GM21526 (cell line): ENCODE results near the gene RIMS4.

ENCODE experiments used
- ATAC-seq: cut with Tn5 transposase; IDR thresholded peaks from one replicate; pipeline ENCODE4 v1.9.1; 2021; ENCODE audit warnings: moderate library complexity; ENCODE audit not compliant: unreplicated experiment, low FRiP score

RIMS4 gene

DNA sequence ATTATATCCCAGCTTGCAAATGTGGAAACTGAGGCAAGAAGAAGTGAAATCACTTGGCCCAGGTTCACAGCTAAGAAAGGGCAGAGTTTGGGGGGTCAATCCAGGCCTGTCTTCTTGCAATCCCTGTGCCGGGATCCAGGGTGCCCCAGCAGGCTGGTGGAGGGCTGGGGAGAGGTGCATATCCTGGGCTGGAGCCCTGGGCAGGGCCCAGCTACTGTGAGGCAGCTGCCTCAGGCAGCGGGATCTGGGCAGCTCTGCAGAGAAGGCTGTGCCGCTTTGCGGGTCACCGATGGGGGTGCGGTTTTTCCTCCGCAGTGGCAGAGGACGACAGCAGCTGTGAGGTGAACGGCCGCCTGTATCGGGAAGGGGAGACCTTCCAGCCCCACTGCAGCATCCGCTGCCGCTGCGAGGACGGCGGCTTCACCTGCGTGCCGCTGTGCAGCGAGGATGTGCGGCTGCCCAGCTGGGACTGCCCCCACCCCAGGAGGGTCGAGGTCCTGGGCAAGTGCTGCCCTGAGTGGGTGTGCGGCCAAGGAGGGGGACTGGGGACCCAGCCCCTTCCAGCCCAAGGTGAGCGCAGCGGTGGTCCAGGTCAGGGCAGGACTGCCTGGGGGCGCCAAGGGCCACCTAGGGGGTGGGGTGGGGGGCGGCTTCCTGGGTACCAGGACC, 85.8 kb downstream of the RIMS4 start:
- ATAC-seq = no peak

DNA sequence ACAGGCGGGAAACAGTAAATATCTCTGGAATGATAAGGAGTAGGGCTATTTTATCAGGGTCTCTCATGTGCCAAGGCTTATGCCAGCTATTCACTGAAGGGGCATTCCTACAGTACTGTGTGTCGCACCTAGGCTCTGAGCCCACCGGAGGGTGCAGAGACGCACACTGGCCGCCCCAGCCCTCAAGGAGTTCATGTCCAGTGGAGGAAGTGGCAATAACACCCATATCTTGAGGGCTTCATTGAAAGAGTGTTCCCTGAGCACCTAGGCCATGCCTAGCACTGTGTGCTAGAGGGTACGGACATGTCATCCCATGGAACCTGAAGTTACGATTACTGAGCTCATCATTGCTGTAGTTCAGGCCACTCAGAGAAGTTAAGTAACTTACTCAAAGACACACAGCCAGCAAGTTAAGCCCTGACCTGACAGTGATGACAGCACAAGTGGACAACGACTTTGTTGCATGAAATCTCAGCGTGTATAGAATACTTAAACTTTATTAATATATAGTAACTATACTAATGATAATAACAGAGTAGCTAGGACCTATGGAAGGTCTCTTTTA, 86.5 kb downstream of the RIMS4 start:
- no peak for ATAC-seq

DNA sequence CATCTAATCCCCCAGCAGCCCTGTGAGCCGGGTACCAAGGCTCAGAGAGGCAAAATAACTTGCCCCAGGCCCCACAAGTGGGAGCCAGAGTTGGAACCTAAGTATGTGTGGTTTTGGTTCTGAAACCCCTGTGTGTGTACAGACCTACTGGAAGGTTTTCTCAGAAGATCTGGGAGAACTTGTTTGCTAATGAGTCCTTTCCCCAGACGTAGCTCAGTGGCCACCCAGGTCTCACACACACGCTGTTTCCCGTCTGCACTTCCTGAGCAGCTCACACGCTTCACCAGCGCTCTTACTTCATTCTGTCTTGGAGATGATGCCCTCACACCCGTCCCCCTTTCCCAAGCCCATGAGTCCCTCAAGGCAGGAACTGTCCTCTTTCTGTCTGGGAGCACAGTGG, 87.0 kb downstream of the RIMS4 start:
- no peak for ATAC-seq

DNA sequence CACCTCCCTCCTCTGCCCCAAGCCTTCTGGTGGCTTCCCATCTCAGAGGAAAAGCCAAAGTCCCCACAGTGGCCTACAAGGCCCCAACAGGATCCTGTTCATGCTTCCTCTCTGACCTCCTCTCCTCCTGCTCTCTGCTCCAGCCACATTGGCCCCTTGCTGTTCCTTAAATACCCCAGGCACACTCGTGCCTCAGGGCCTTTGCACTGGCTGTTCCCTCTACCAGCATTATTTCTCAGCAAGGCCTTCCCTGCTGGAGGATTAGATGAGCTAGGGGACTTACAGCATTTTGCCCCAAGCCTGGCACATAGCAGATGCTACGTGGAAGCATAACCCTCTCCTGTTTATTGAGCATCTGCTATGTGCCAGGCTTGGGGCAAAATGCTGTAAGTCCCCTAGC, 87.4 kb downstream of the RIMS4 start:
- no peak for ATAC-seq

DNA sequence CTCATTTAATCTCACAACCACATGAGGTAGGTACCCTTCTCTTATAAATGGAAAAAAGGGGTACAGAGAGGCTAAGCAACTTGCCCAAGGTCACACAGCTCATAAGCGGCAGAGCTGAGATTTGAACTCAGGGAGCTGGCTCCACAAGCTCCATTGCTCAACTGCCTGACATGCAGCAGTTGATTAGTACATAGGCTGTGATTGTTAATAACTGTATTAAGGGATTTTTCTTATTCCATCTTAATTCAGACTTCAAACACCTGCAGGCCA, 88.6 kb downstream of the RIMS4 start:
- no peak for ATAC-seq

DNA sequence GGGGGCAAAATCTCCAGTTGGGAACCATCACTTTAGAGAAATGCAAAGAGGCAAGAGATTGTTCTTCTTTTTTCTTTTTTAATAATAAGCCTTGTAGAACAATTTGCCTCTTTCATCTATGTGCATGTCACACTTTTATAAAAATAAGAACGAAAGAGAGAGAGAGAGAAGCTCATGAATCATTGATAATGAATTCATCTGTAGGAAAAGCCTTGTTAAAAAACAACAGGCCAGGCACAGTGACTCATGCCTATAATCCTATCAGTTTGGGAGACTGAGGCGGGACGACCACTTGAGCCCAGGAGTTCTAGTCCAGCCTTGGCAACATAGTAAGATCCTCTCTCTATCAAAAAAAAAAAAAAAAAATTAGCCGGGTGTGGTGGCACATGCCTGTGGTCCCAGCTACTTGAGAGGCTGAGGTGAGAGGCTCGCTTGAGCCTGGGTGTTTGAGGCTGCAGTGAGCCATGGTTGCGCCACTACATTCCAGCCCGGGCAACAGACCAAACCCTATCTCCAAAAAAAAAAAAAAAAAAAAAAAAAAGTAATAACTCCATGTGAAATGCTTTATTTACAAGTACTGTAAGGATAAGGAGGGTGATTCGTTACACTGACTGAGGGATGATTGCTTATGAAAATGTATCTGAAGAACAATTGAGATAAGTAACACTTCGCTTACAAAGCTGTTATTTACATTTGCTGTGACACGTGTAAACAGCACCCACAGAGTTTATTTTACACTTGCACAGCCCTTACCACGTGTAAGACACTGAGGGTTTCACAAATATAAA, 89.2 kb downstream of the RIMS4 start:
- ATAC-seq = no peak

DNA sequence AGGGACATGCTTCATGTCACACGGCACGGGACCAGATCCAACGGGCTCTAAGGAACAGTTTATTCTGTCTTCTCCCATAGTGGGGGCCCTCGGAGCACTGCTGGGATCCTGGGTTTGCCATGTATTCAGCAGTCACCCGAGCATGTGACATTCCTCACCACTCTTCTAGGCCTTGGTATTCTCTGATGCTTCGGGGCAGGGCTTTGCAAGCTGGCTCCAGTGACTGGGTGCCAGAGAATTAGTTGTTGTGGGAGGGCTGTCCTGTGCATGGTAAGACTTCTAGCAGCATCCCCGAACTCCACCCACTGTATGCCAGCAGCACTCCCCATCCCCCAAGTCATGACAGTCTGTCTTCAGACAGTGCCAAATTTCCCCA, 89.7 kb downstream of the RIMS4 start:
- no peak for ATAC-seq

DNA sequence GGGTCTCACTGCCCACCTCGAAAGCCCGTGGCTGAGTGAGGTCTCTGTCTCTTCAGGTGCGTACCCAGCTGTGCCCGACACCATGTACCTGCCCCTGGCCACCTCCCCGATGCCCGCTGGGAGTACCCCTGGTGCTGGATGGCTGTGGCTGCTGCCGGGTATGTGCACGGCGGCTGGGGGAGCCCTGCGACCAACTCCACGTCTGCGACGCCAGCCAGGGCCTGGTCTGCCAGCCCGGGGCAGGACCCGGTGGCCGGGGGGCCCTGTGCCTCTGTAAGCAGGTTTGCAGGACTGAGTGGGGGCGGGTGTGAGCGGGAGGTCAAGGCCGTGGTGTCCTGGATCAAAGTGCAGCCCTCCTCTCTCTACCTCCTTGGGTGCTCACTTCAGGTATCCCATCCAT, 90.5 kb downstream of the RIMS4 start:
- ATAC-seq = no peak

DNA sequence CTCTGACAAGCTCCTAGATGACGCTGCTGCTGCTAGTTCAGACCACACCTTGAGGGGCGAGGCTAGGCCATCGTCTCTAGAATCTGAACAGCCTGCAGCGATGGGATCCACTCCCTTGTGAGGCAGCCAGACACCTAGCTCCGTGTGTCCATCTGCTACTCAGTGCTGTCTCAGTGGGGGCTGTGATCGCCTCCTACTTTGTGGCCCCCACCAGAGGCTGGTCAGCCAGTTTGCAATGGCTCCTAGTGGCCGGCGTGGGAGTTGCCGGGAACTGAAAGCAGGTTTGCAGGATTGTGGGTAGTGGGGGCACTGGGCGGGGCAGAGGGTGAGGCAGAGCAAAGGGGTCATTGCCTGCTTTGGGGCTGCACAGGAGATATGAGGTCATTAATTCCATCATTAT, 92.4 kb downstream of the RIMS4 start:
- ATAC-seq = no peak

DNA sequence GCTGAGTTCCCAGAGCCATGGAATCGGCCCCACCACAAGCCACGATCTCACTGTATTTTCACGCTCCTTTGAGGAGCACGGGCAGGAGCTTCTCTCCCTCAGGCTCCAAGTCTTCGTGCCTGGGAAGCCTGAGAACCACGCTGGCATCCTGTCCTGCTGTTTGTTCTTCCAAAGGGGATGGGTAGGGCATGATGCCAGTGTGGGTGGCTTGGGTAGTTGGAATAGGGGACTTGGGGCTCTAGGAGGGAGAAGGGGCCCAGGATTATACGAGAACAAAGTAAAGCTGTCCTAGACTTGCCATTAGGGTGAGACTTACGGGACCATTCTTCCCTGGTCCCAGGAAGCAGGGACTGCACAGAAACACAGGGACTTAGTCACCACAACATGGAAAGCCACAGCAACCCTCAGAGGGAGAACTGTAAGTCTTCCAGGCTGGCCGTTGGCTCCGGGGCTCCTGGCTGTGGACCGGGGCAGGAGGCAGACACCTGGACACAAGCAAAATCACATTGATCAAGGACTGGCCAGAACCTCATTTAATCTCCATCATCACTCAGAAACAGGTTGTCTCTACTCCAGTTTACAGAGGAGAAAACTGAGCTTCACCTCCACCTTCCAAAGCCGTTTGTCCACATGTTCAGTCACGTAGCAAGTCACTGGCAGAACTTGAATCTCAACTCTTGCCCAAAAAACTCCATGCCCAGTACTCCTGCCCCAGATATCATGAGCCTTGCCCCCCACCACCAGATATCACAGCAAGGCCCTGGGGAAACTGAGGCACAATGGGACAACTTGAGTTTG, 93.8 kb downstream of the RIMS4 start:
- ATAC-seq = no peak

DNA sequence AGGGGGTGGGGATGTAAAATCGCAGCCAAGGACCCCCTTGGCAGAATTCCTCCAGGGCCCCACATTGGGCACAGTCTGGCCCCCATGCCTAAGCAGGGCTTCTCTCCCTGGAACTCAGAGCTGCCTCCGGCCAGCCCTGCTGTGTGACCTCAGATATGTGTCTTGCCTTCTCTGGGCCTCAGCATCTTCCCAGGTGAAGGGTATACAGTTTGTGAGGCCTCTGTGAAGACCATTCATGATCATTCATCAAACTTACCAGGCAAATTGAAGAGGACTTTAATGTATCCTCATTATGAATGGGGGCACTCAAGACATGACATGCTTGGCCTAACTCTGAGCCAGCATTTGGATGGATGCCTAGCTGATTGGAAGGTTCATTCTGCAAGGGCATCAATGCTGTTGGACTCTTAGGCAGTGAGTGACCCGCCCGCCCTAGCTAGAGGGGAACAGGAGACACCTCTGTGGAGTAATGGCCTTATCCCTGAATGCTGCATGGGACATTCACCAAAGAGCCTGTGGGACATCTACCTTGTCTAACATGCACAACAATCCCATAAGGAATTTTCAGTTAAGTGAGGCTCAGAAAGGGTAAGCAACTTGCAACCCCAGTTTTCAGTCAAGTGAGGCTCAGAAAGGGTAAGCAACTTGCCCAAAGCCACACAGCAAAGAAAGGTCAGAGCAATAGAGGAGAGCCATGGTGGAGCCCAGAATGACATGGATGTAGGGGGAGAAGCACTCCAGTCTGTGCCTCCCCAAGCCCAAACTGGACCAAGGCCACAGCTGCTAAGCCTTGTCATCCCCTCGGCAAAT, 94.6 kb downstream of the RIMS4 start:
- ATAC-seq = no peak

DNA sequence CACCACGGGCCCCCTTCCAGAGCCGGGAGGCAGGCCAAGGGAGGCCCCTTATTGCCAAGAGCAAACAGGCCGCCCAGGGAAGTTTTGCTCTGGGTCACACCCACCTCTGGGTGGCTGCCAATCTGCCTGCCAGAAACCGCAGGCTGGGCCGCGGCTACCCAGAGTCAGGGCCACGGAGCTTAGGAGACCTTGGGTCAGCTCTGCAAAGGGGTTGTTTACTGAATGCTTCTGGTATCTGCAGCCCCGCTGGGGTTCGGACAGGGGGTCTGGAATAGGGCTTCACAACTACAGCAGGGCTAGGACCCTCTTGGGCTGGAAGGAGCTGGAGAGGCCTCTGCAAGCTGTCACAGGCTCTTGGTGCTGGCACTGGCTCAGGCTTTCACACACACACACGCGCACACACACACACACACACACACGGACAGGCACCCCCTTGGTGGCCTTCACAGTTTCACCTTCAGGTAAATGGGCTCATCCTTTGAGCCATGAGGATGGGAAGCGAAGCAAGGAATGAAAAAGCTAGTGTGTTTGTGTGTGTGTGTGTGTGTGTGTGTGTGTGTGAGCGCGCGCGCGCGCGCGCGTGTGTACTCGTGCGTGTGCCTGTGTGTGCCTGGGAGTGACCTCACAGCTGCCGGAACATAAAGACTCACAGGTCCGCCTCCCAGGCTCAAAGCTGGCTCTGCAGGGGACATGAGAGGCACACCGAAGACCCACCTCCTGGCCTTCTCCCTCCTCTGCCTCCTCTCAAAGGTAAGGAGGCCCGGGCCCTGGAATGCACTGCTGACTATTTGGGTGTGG, 95.4 kb downstream of the RIMS4 start, which contains the start of gene CCN5:
Gene CCN5 (plus strand): TSS at position 669 of the 798 bp plus-strand sequence. CDS start 22 bp downstream, at position 691.
- ATAC-seq = no peak

DNA sequence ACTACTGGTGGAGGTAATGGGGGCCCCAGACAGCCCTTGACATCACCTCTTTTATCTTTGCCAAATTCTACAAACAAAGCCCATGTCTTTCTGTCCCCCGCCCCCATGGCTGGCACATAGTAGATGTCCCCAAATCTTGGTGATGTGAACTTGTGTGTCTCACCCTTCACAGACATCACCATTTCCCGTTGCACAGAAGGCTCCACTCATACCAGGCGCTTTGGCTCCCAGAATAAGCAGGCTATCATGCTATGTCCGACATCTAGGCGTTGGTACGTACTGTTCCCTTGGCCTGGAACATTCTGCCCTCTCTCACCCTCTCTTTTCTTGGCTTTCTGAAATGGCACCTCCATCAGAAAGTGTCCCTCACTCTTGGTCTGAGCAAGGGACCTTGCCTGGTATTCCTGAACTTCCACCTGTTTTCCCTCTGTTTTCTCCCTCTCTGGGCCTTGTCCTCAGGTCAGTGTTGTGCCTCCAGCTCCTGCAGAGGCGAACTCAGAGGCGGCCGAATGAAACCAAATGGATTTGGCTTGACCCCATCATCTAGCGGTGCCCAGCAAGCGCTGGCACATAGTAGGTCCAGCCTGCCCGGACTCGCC, 96.1 kb downstream of the RIMS4 start:
- ATAC-seq = no peak

DNA sequence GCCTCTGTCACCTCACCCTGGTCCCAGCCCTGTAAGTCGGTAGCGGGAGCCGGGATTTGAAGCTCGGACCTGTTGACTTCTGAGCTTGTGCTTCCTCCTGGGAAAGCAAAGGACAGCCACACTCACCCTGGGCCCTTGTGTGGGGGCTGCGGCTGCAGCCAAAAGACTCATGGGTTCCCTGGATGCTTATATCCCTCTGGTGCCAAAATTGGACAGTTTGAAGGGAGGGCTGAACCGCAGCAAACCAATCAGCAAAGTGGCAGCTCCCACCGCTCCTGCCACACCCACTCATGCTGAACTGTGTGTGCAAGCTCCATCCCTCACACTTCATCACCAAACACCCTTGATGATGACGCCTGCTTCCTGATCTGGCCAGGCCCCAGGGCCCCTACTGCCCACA, 99.1 kb downstream of the RIMS4 start:
- no peak for ATAC-seq

DNA sequence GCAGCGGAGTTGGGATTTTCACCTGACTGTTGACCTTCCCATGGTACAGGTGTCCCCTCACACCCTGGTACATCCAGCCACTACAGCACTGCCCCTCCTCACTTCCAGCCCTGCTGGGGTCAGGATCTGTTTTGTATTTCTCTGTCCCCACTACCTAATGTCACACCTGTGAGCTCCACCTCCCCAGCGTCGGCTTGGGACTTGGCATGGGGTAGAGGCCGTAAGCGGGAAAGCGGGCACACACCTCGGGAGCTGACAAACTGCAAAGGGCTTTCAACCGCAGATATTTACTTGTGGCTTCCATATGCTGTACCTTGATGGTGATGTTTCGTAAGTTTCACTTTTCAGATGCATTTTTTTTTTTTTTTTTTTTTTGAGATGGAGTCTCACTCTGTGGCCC, 100.5 kb downstream of the RIMS4 start:
- ATAC-seq = no peak

DNA sequence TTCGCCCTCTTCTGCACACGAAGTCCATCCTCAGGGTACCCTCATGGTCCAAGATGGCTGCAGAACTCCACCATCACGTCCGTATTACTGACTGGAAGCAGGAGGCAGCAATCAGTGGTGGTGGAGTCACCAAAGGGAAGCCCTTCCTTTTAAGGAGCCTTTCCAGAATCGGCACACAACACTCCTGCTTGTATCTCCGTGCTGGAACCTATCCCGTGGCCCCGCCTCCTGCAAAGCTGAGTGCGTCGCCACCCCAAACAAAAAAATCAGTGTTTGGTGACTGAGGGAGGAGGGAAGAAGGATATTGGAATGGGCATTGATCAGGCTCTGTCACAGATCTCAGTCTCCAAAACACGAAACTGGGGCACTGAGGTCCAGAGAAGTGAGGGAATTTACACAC, 101.0 kb downstream of the RIMS4 start:
- no peak for ATAC-seq

DNA sequence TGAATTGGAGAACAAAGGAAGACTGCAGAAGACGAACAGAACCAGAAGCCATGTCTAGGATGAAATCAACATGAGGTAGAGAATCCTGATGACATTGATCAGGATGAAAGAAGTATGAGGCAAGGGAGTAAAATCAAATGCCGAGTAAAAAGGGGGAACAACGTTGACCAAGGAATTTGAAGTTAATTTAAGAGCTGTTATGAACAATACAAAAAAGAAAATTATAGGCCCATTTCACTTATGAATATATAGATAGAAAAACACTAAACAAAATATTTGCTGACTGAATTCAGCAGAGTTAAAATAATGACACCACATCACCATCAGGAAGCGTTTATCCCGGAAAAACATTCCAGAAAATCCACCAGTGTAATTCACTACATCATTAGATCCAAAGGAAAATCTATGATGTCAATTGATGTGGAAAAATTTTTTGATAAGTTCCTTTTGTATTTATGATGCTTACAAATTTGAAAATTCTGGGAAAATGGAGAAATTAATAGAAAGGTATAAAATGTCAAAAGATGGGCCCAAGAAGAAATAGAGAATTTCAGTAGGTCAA, 103.2 kb downstream of the RIMS4 start:
- ATAC-seq = no peak

DNA sequence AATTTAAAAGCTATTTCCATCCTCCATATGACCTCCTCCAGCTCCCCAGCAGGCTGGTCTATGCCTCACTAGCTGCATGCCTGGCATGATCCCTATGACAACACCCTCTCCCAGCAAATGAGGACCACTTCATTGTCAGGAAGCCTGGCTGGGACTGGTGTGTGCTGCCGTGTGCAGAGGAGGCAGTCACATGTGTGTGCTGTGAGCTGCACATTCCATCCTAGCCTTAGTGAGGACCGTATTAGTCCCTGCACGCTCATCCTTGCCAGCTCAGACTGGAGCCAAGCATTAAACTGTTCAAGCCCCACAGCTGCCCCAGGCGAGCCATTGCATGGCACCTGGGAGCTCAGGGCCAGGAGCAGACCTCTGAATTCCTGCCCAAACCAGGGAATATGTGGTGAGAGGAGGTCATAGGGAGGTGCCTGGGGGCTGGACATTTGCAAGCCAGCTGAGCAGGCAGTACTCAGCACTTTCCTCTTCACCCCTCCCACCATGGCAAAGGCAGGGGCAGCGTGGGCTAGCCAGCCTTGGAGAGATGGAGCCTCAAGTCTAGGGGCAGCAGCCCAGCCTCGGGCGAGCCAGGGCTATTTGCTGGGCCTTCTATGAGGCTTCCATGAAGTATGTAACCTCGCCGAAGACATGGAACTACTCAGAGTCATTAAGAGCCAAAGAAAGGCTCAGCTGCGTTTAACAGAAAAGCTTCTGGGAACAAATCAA, 103.9 kb downstream of the RIMS4 start:
- ATAC-seq = no peak
